GM18526 (cell line): Measurements from ENCODE around the gene C17orf107.

Source experiments
- POLR2A ChIP-seq: IDR thresholded peaks from 3 replicates; pipeline ENCODE4 v1.6.1; 2011; ENCODE audit not compliant: insufficient read length; ENCODE audit errors: extremely low read depth

The C17orf107 gene

GRCh38 chr17:4863321-4863720 is 36.0 kb upstream of the C17orf107 start:
- TF ChIP-seq POLR2A: no peak

- TF ChIP-seq POLR2A: no peak
Measured at GRCh38 chr17:4870855-4871254, 28.5 kb upstream of the C17orf107 start.

- no peak for TF ChIP-seq POLR2A
Measured at GRCh38 chr17:4872786-4873185, 26.6 kb upstream of the C17orf107 start.

GRCh38 chr17:4877089-4877488 is 22.2 kb upstream of the C17orf107 start:
- TF ChIP-seq POLR2A: no peak

- TF ChIP-seq POLR2A: no peak
Measured at GRCh38 chr17:4879601-4880000, 19.7 kb upstream of the C17orf107 start.

- no peak for TF ChIP-seq POLR2A
Measured at GRCh38 chr17:4880857-4881256, 18.5 kb upstream of the C17orf107 start.

GRCh38 chr17:4881761-4882555 is 17.4 kb upstream of the C17orf107 start:
- peak; percentile 9 for TF ChIP-seq POLR2A

GRCh38 chr17:4884489-4884888 is 14.8 kb upstream of the C17orf107 start:
- TF ChIP-seq POLR2A: no peak

GRCh38 chr17:4886830-4887229 is 12.5 kb upstream of the C17orf107 start:
- TF ChIP-seq POLR2A: no peak

GRCh38 chr17:4887581-4887980 is 11.8 kb upstream of the C17orf107 start:
- TF ChIP-seq POLR2A: no peak

GRCh38 chr17:4891411-4892410 is 7.6 kb upstream of the C17orf107 start:
- no peak for TF ChIP-seq POLR2A

- TF ChIP-seq POLR2A: no peak
Measured at GRCh38 chr17:4892499-4893221, 6.7 kb upstream of the C17orf107 start.

GRCh38 chr17:4893272-4893671 is 6.1 kb upstream of the C17orf107 start:
- no peak for TF ChIP-seq POLR2A

- TF ChIP-seq POLR2A: no peak
Measured at GRCh38 chr17:4893721-4894560, 5.4 kb upstream of the C17orf107 start.
